Measurements from ENCODE around the gene MRPL16.
"Not testable (repeated sequence)": the region's sequence is repeated elsewhere in the genome, so short reads cannot be mapped to it uniquely, and the experiment has no call there.

The MRPL16 gene

GRCh38 chr11:59810189-59810910 is at the start of gene MRPL16:
Gene MRPL16, minus strand, starts transcription at chr11:59810778. Its CDS starts 120 bp downstream, at chr11:59810658.
- DNase-seq (ENCODE audit: low read depth) = peak; percentile 82

GRCh38 chr11:59859673-59860072 is 49.1 kb upstream of the MRPL16 start:
- no peak for DNase-seq (ENCODE audit: low read depth)

GRCh38 chr11:59857439-59858434 is 47.2 kb upstream of the MRPL16 start:
- no peak for DNase-seq (ENCODE audit: low read depth)

- DNase-seq (ENCODE audit: low read depth) = no peak
These were observed 44.3 kb upstream of the MRPL16 start for GRCh38 chr11:59854871-59855270.

GRCh38 chr11:59851416-59851815 is 40.8 kb upstream of the MRPL16 start:
- DNase-seq (ENCODE audit: low read depth) = not testable (repeated sequence)

- DNase-seq (ENCODE audit: low read depth) = not testable (repeated sequence)
These were observed 39.0 kb upstream of the MRPL16 start for GRCh38 chr11:59849551-59849950.

- DNase-seq (ENCODE audit: low read depth) = no peak
These were observed 38.6 kb upstream of the MRPL16 start for GRCh38 chr11:59849129-59849528.

GRCh38 chr11:59848439-59848838 is 37.9 kb upstream of the MRPL16 start:
- DNase-seq (ENCODE audit: low read depth) = not testable (repeated sequence)

GRCh38 chr11:59847626-59848025 is 37.0 kb upstream of the MRPL16 start:
- no peak for DNase-seq (ENCODE audit: low read depth)

GRCh38 chr11:59846556-59846955 is 36.0 kb upstream of the MRPL16 start:
- no peak for DNase-seq (ENCODE audit: low read depth)

GRCh38 chr11:59845399-59845798 is 34.8 kb upstream of the MRPL16 start, which contains the start of gene CBLIF:
Gene CBLIF, minus strand, starts transcription at chr11:59845499. Its CDS starts 46 bp downstream, at chr11:59845453.
- no peak for DNase-seq (ENCODE audit: low read depth)

- no peak for DNase-seq (ENCODE audit: low read depth)
These were observed 31.7 kb upstream of the MRPL16 start for GRCh38 chr11:59842316-59842715.

GRCh38 chr11:59841514-59841913 is 30.9 kb upstream of the MRPL16 start:
- DNase-seq (ENCODE audit: low read depth) = no peak

- no peak for DNase-seq (ENCODE audit: low read depth)
These were observed 29.0 kb upstream of the MRPL16 start for GRCh38 chr11:59839615-59840014.

- no peak for DNase-seq (ENCODE audit: low read depth)
These were observed 23.0 kb upstream of the MRPL16 start for GRCh38 chr11:59833602-59834001.

- DNase-seq (ENCODE audit: low read depth) = no peak
These were observed 18.8 kb upstream of the MRPL16 start for GRCh38 chr11:59829358-59829757.

- no peak for DNase-seq (ENCODE audit: low read depth)
These were observed 12.5 kb upstream of the MRPL16 start for GRCh38 chr11:59822989-59823566.

- DNase-seq (ENCODE audit: low read depth) = no peak
These were observed 8.0 kb upstream of the MRPL16 start for GRCh38 chr11:59818572-59818971.

- not testable (repeated sequence) for DNase-seq (ENCODE audit: low read depth)
These were observed 5.9 kb upstream of the MRPL16 start for GRCh38 chr11:59816434-59816833.

- no peak for DNase-seq (ENCODE audit: low read depth)
These were observed 5.2 kb upstream of the MRPL16 start for GRCh38 chr11:59815754-59816153.

- DNase-seq (ENCODE audit: low read depth) = no peak
These were observed 3.4 kb upstream of the MRPL16 start for GRCh38 chr11:59814021-59814420.

- no peak for DNase-seq (ENCODE audit: low read depth)
These were observed 2.8 kb upstream of the MRPL16 start for GRCh38 chr11:59813364-59813763.
